ENCODE measurements around the gene CHD2.

The CHD2 gene

GRCh38 chr15:93020976-93021772 lies 121.0 kb downstream of the CHD2 start:
- Histone ChIP-seq H3K27ac (no peak overlapping the region), H3K36me3 (peaks cover 92% of the 10 kb centered on the region), H3K27me3 (ENCODE audit: insufficient read depth, low read depth, severe bottlenecking) (no peaks in the 10 kb centered on the region), H3K4me3 (ENCODE audit: low read depth, low read length) (no peak overlapping the region), H3K9me3 (ENCODE audit: severe bottlenecking) (no peaks in the 10 kb centered on the region)
- no peak for DNase-seq
- no peak for TF ChIP-seq CTCF (IDR thresholded peaks at IDR 0.05; ENCODE audit: low read depth, low read length)

GRCh38 chr15:93024293-93024692 lies 124.2 kb downstream of the CHD2 start:
- no peak for TF ChIP-seq CTCF (IDR thresholded peaks at IDR 0.05; ENCODE audit: low read depth, low read length)
- H3K27me3 ChIP-seq (ENCODE audit: insufficient read depth, low read depth, severe bottlenecking) = no peaks in the 10 kb centered on the region
- no peak overlapping the region for H3K4me3 ChIP-seq (ENCODE audit: low read depth, low read length)
- H3K9me3 ChIP-seq (ENCODE audit: severe bottlenecking) = no peaks in the 10 kb centered on the region
- no peak for DNase-seq
- peaks cover 79% of the 10 kb centered on the region for H3K36me3 ChIP-seq
- H3K27ac ChIP-seq = no peak overlapping the region

GRCh38 chr15:93024716-93025624 lies 124.8 kb downstream of the CHD2 start:
- no peaks in the 10 kb centered on the region for H3K27me3 ChIP-seq (ENCODE audit: insufficient read depth, low read depth, severe bottlenecking)
- no peak overlapping the region for H3K4me3 ChIP-seq (ENCODE audit: low read depth, low read length)
- DNase-seq = no peak
- peaks cover 73% of the 10 kb centered on the region for H3K36me3 ChIP-seq
- no peaks in the 10 kb centered on the region for H3K9me3 ChIP-seq (ENCODE audit: severe bottlenecking)
- no peak for TF ChIP-seq CTCF (IDR thresholded peaks at IDR 0.05; ENCODE audit: low read depth, low read length)
- H3K27ac ChIP-seq = no peak overlapping the region

GRCh38 chr15:93025625-93025982 lies 125.5 kb downstream of the CHD2 start:
- H3K36me3 ChIP-seq = peaks cover 66% of the 10 kb centered on the region
- H3K9me3 ChIP-seq (ENCODE audit: severe bottlenecking) = no peaks in the 10 kb centered on the region
- no peaks in the 10 kb centered on the region for H3K27me3 ChIP-seq (ENCODE audit: insufficient read depth, low read depth, severe bottlenecking)
- H3K27ac ChIP-seq = no peak overlapping the region
- DNase-seq = no peak
- no peak for TF ChIP-seq CTCF (IDR thresholded peaks at IDR 0.05; ENCODE audit: low read depth, low read length)
- no peak overlapping the region for H3K4me3 ChIP-seq (ENCODE audit: low read depth, low read length)

GRCh38 chr15:93026380-93026817 lies 126.3 kb downstream of the CHD2 start:
- DNase-seq = no peak
- H3K36me3 ChIP-seq = peaks cover 58% of the 10 kb centered on the region
- no peak for TF ChIP-seq CTCF (IDR thresholded peaks at IDR 0.05; ENCODE audit: low read depth, low read length)
- no peaks in the 10 kb centered on the region for H3K27me3 ChIP-seq (ENCODE audit: insufficient read depth, low read depth, severe bottlenecking)
- no peak overlapping the region for H3K4me3 ChIP-seq (ENCODE audit: low read depth, low read length)
- no peaks in the 10 kb centered on the region for H3K9me3 ChIP-seq (ENCODE audit: severe bottlenecking)
- H3K27ac ChIP-seq = no peak overlapping the region

Measured in WERI-Rb-1 (cell line).